Activated CD4-positive, alpha-beta memory T cell treated with anti-CD3 and anti-CD28 coated beads, Interleukin-2, amount 10 ng/mL, durations not matched to agents 7 days and 5 days (primary cell): ENCODE measurements around the gene C1QTNF6. TPM values are rescaled to one million over a fixed set of nuclear protein-coding genes. Genes with fewer than 3 reads are reported as not detected.

Experiments used
- CTCF ChIA-PET: fragments of 350-600 bp; sonication (Branson Sonifier 250); formaldehyde crosslinking; loops from one replicate; lab custom pipeline; 2021; ENCODE audit warnings: antibody characterized with exemption, inconsistent platforms; lab: Charles Lee
- POLR2A ChIA-PET: fragments of 350-600 bp; sonication (Branson Sonifier 250); formaldehyde crosslinking; loops from one replicate; lab custom pipeline; 2021; ENCODE audit warnings: antibody characterized with exemption; lab: Charles Lee
- DNase-seq: peaks from one replicate; pipeline ENCODE4 v3.0.0-alpha.2; 2020
- H3K27ac Mint-ChIP-seq: one replicate; pipeline ENCODE4 v1.8.0; 2021; ENCODE audit warnings: mild to moderate bottlenecking, mixed read lengths
- H3K27me3 Mint-ChIP-seq: one replicate; pipeline ENCODE4 v1.8.0; 2021; ENCODE audit warnings: mixed read lengths
- H3K36me3 Mint-ChIP-seq: one replicate; pipeline ENCODE4 v1.8.0; 2021; ENCODE audit warnings: low read depth, mixed read lengths
- H3K4me1 Mint-ChIP-seq: one replicate; pipeline ENCODE4 v1.8.0; 2021; ENCODE audit warnings: mixed read lengths
- H3K4me3 Mint-ChIP-seq: one replicate; pipeline ENCODE4 v1.8.0; 2021; ENCODE audit warnings: mild to moderate bottlenecking, mixed read lengths
- H3K9me3 Mint-ChIP-seq: one replicate; pipeline ENCODE4 v1.8.0; 2021; ENCODE audit warnings: mixed read lengths
- total RNA-seq, 2 experiments: library from RNA; stranded (reverse); gene quantifications; one replicate each; pipeline ENCODE4 v1.2.3, GENCODE V29; 2021

Gene C1QTNF6
- total RNA-seq, 2 experiments from 2014 or later: 10.2 to 10.3 TPM

DNA sequence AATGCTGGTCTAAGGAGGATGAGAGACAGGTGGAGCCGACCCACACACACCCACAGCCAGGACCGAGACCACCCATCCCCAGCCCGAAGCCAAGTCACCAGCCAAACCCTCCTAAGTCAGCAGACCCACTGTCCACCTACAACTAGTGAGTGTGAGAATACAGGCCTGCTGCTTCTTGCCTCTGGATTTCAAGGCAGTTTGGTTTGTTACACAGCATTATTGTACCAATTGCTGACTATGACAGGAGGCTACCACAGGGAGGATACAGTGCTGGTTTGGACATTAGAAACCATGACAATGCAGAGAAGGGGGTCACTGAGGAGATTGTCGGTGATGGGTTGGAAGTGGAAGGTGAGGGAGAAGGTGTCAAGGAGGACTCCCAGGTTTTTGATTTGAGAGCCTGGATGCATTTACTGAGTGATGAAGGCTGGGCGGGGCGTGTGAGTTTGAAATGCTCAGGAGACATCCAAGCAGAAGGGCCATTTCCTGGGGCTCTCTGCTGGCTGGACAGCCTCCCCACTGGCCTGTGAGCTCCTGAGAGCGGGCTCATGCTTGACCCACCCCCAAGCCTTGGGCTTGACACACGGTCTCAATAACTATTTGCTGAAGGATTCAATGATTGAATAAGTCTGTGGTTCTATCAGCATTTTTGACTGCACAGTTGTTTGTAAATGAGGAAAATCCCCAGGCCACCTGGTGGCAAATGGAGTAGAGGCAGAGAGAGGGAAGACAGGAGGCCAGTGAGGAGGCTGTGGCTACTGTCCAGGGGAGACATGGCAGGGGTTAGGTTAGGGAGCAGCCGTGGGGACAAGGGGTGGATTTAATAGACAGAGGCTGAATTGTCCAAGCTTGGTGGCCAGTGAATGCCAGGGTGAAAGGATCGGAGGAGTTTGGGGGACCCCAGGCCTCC lies 33.6 kb upstream of the C1QTNF6 start:
- Mint-ChIP-seq H3K27ac (peak overlapping the region; percentile 93), H3K27me3 (peaks cover 1% of the 10 kb centered on the region), H3K4me3 (no peak overlapping the region), H3K4me1 (peaks cover 91% of the 10 kb centered on the region), H3K9me3 (peaks cover 11% of the 10 kb centered on the region), H3K36me3 (peaks cover 69% of the 10 kb centered on the region)
- ChIA-PET CTCF (interaction anchor here (0.8 to 1.8 kb wide), 7 partner anchors 20 to 99 kb away, joined by 3 to 19 read pairs (median 7); partner anchors contain the start of gene RAC2), POLR2A (interaction anchor here (1.0 to 9.1 kb wide), 10 partner anchors 10 to 142 kb away, joined by 3 to 150 read pairs (median 8); partner anchors contain the start of genes CYTH4, IL2RB and RAC2)
- no peak for DNase-seq

- DNase-seq: no peak
Measured at GRCh38 chr22:37220543-37220981, 32.5 kb upstream of the C1QTNF6 start.

GRCh38 chr22:37219533-37219932 lies 31.5 kb upstream of the C1QTNF6 start:
- H3K27ac Mint-ChIP-seq: peak overlapping the region; percentile 93
- H3K27me3 Mint-ChIP-seq: peaks cover 1% of the 10 kb centered on the region
- no peak for DNase-seq

More at GRCh38 chr22:37220543-37220981, 32.5 kb upstream of the C1QTNF6 start:
- peak overlapping the region; percentile 93 for H3K27ac Mint-ChIP-seq
- peaks cover 11% of the 10 kb centered on the region for H3K9me3 Mint-ChIP-seq
- H3K36me3 Mint-ChIP-seq: peaks cover 58% of the 10 kb centered on the region
- POLR2A ChIA-PET: interaction anchor here (2.0 to 9.1 kb wide), 4 partner anchors 11 to 23 kb away, joined by 9 to 113 read pairs (median 41); partner anchors contain the start of gene RAC2
- H3K4me1 Mint-ChIP-seq: peaks cover 82% of the 10 kb centered on the region
- H3K27me3 Mint-ChIP-seq: peaks cover 1% of the 10 kb centered on the region
- peak overlapping the region; percentile 63 for H3K4me3 Mint-ChIP-seq
- CTCF ChIA-PET: interaction anchor here (0.6 to 2.1 kb wide), 2 partner anchors 22 to 97 kb away, joined by 4 to 8 read pairs; no protein-coding TSS in a partner anchor

GRCh38 chr22:37218771-37219411 lies 30.8 kb upstream of the C1QTNF6 start:
- POLR2A ChIA-PET: interaction anchor here (0.7 to 9.1 kb wide), 14 partner anchors 10 to 189 kb away, joined by 3 to 113 read pairs (median 4); partner anchors contain the start of genes IL2RB and RAC2
- CTCF ChIA-PET: interaction anchor here (0.6 to 2.1 kb wide), 8 partner anchors 19 to 346 kb away, joined by 3 to 12 read pairs (median 3); no protein-coding TSS in a partner anchor
- Mint-ChIP-seq H3K9me3 (peaks cover 11% of the 10 kb centered on the region), H3K36me3 (peaks cover 42% of the 10 kb centered on the region), H3K27me3 (peaks cover 1% of the 10 kb centered on the region), H3K27ac (peak overlapping the region; percentile 93), H3K4me3 (peak overlapping the region; percentile 63), H3K4me1 (peaks cover 65% of the 10 kb centered on the region)
- DNase-seq: peak; percentile 72

More at GRCh38 chr22:37219533-37219932, 31.5 kb upstream of the C1QTNF6 start:
- Mint-ChIP-seq H3K36me3 (peaks cover 48% of the 10 kb centered on the region), H3K4me1 (peaks cover 71% of the 10 kb centered on the region), H3K4me3 (peak overlapping the region; percentile 63), H3K9me3 (peaks cover 11% of the 10 kb centered on the region)
- CTCF ChIA-PET: interaction anchor here (0.9 to 2.1 kb wide), 5 partner anchors 19 to 41 kb away, joined by 3 to 12 read pairs (median 4); no protein-coding TSS in a partner anchor
- POLR2A ChIA-PET: interaction anchor here (0.9 to 9.1 kb wide), 9 partner anchors 10 to 189 kb away, joined by 3 to 113 read pairs (median 5); partner anchors contain the start of gene RAC2

DNA sequence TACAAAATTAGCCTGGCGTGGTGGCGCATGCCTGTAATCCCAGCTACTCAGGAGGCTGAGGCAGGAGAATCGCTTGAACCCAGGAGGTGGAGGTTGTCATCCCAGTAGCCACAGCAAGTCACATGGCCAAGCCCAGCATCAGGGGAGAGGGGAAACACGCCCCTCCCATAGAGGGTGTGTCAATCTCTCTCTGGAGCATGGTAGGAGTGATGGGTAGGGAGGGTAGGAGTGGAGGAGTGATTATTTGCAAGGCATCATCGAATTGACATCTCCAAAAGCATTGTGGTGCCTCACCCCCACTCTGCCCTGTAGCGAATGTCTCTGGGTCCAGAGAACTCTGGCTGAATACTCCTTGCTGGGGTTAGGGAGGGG lies 30.3 kb upstream of the C1QTNF6 start:
- H3K9me3 Mint-ChIP-seq: peaks cover 11% of the 10 kb centered on the region
- H3K27me3 Mint-ChIP-seq: peaks cover 1% of the 10 kb centered on the region
- H3K36me3 Mint-ChIP-seq: peaks cover 37% of the 10 kb centered on the region
- H3K27ac Mint-ChIP-seq: peak overlapping the region; percentile 93
- CTCF ChIA-PET: interaction anchor here (0.6 to 2.1 kb wide), 6 partner anchors 19 to 347 kb away, joined by 3 to 14 read pairs (median 6); no protein-coding TSS in a partner anchor
- H3K4me1 Mint-ChIP-seq: peaks cover 60% of the 10 kb centered on the region
- POLR2A ChIA-PET: interaction anchor here (0.7 to 9.1 kb wide), 11 partner anchors 9 to 139 kb away, joined by 3 to 113 read pairs (median 5); partner anchors contain the start of genes IL2RB and RAC2
- no peak for DNase-seq
- peak overlapping the region; percentile 63 for H3K4me3 Mint-ChIP-seq

- H3K4me3 Mint-ChIP-seq: no peak overlapping the region
- peaks cover 4% of the 10 kb centered on the region for H3K9me3 Mint-ChIP-seq
- H3K27me3 Mint-ChIP-seq: peaks cover 1% of the 10 kb centered on the region
- peaks cover 35% of the 10 kb centered on the region for H3K4me1 Mint-ChIP-seq
- DNase-seq: no peak
- peaks cover 12% of the 10 kb centered on the region for H3K36me3 Mint-ChIP-seq
- CTCF ChIA-PET: interaction anchor here (0.9 to 2.6 kb wide), 5 partner anchors 14 to 45 kb away, joined by 3 to 11 read pairs (median 4); partner anchors contain the start of gene RAC2
- POLR2A ChIA-PET: interaction anchor here (2.5 to 9.1 kb wide), 4 partner anchors 9 to 28 kb away, joined by 14 to 113 read pairs (median 41); partner anchors contain the start of gene RAC2
- H3K27ac Mint-ChIP-seq: no peak overlapping the region
Measured at GRCh38 chr22:37215890-37216289, 27.8 kb upstream of the C1QTNF6 start.

DNA sequence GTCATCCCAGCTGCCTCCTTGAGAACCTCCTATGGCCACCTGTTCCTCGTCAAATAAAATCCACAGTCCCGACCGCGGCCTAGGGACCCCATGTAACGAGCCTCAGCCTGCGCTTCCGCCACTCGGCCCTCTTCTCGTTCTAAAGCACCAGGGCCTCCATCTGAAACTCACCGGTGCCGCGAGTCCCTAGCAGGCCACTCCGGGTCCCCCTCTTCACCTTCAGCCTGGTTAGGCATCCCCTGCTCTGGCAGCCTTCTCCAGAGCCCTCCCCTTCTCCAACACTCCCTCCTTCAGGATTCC lies 26.6 kb upstream of the C1QTNF6 start:
- no peak overlapping the region for H3K4me3 Mint-ChIP-seq
- POLR2A ChIA-PET: interaction anchor here (1.5 kb wide), 1 partner anchor 23 kb away, joined by 5 read pairs; no protein-coding TSS in a partner anchor

GRCh38 chr22:37213941-37214730 lies 26.1 kb upstream of the C1QTNF6 start:
- Mint-ChIP-seq H3K4me3 (no peak overlapping the region), H3K36me3 (peaks cover 4% of the 10 kb centered on the region), H3K27me3 (peaks cover 1% of the 10 kb centered on the region), H3K9me3 (no peaks in the 10 kb centered on the region), H3K4me1 (peaks cover 18% of the 10 kb centered on the region), H3K27ac (no peak overlapping the region)
- no peak for DNase-seq
- ChIA-PET CTCF (no interaction called here), POLR2A (interaction anchor here (1.5 kb wide), 1 partner anchor 23 kb away, joined by 5 read pairs; no protein-coding TSS in a partner anchor)

More for the DNA sequence above, 26.6 kb upstream of the C1QTNF6 start:
- peaks cover 24% of the 10 kb centered on the region for H3K4me1 Mint-ChIP-seq
- no peak overlapping the region for H3K27ac Mint-ChIP-seq
- peaks cover 1% of the 10 kb centered on the region for H3K27me3 Mint-ChIP-seq
- no peak for DNase-seq
- CTCF ChIA-PET: interaction anchor here (1.1 kb wide), 1 partner anchor 45 kb away, joined by 3 read pairs; no protein-coding TSS in a partner anchor
- H3K36me3 Mint-ChIP-seq: peaks cover 4% of the 10 kb centered on the region
- H3K9me3 Mint-ChIP-seq: no peaks in the 10 kb centered on the region

- CTCF ChIA-PET: interaction anchor here (0.6 kb wide), 2 partner anchors 14 to 185 kb away, joined by 3 read pairs; no protein-coding TSS in a partner anchor
- no peak overlapping the region for H3K27ac Mint-ChIP-seq
- peaks cover 1% of the 10 kb centered on the region for H3K27me3 Mint-ChIP-seq
- H3K36me3 Mint-ChIP-seq: peaks cover 4% of the 10 kb centered on the region
- DNase-seq: no peak
- no peak overlapping the region for H3K4me3 Mint-ChIP-seq
- no peaks in the 10 kb centered on the region for H3K9me3 Mint-ChIP-seq
- H3K4me1 Mint-ChIP-seq: peaks cover 10% of the 10 kb centered on the region
- POLR2A ChIA-PET: interaction anchor here (1.4 to 1.5 kb wide), 2 partner anchors 12 to 24 kb away, joined by 3 to 5 read pairs; no protein-coding TSS in a partner anchor
Measured at GRCh38 chr22:37213218-37213855, 25.3 kb upstream of the C1QTNF6 start.

DNA sequence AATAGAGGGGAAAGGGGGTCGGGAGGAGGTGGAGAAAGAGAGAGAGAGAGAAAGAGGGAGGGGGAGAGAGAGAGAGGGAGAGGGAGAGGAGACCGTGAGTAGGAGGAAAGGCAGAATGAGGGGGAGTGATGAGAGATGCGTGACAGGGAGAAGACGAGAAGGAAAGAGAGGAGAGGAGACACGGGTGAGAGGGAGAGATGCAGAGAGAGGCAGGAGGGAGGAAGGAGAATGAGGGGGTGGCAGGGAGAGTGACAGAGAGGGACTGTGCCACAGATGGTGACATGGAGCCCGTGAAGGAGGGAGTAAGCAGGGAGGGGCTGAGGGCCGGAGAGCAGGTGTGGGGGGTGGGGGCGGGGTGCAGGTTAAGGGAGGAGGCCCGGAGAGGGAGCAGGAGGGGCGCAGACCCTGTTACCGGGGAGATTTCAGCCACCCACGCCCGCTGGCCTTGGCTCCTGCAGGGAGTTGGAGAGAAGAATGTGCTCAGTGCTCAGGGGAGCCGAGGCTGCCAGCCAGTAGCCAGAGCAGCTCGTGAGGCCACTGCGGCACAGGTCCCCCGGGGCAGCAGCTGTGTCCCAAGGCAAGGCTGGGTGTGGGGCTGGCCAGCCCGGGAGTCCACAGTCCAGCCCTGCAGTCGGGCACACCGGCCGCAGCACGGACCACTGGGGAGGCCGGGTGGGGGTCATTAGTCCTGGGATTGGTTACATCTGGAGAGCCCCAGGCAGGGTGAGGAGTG lies 24.3 kb upstream of the C1QTNF6 start, which contains the start of gene SSTR3:
Gene SSTR3, minus strand, starts transcription at position 304 of the 733 bp plus-strand sequence. CDS start 4,674 bp downstream, outside the sequence.
- no peaks in the 10 kb centered on the region for H3K27me3 Mint-ChIP-seq
- H3K36me3 Mint-ChIP-seq: no peaks in the 10 kb centered on the region
- POLR2A ChIA-PET: interaction anchor here (1.4 kb wide), 1 partner anchor 13 kb away, joined by 3 read pairs; no protein-coding TSS in a partner anchor

More for the DNA sequence above, 24.3 kb upstream of the C1QTNF6 start, which contains the start of gene SSTR3:
- peaks cover 5% of the 10 kb centered on the region for H3K4me1 Mint-ChIP-seq
- H3K27ac Mint-ChIP-seq: no peak within 1 kb of the TSS
- DNase-seq: no peak
- CTCF ChIA-PET: interaction anchor here (0.6 to 1.7 kb wide), 2 partner anchors 13 kb away, joined by 3 to 5 read pairs; no protein-coding TSS in a partner anchor
- no peaks in the 10 kb centered on the region for H3K9me3 Mint-ChIP-seq
- H3K4me3 Mint-ChIP-seq: no peak within 1 kb of the TSS
